Prostate gland (tissue), 2 donors: ENCODE results near the gene SPRTN.

Source experiments
- CTCF ChIP-seq, 4 experiments: fragments of 200-600 bp in 2 of 4; fragments of 450-650 bp in 2 of 4; sonication (generic) in 2 of 4; IDR thresholded peaks; 1 replicate in 3 of 4; 2 replicates in 1 of 4; pipeline ENCODE4 v1.5.1; 2016 to 2019; ENCODE audit warnings: antibody characterized with exemption in 4 of 4, mild to moderate bottlenecking in 2 of 4, moderate library complexity in 2 of 4
- POLR2A ChIP-seq: fragments of 450-650 bp; IDR thresholded peaks from one replicate; pipeline ENCODE4 v1.6.1; 2016; ENCODE audit warnings: antibody characterized with exemption, mild to moderate bottlenecking
- POLR2AphosphoS5 ChIP-seq: sonication (generic); formaldehyde crosslinking; IDR thresholded peaks from one replicate; pipeline ENCODE4 v1.6.1; 2017; ENCODE audit warnings: antibody characterized with exemption

- no peak for TF ChIP-seq POLR2A
- no peak for TF ChIP-seq CTCF (IDR thresholded peaks at IDR 0.05)
- no peak for TF ChIP-seq POLR2AphosphoS5
Observed at GRCh38 chr1:231334952-231335351, 3.1 kb upstream of the SPRTN start.
